Glomerular visceral epithelial cell (primary cell): ENCODE data around the gene MRPL50.

Experiments
- DNase-seq: peaks from one replicate; pipeline ENCODE4 v3.0.0-alpha.2; 2016; ENCODE audit errors: extremely low spot score

MRPL50 gene

DNA sequence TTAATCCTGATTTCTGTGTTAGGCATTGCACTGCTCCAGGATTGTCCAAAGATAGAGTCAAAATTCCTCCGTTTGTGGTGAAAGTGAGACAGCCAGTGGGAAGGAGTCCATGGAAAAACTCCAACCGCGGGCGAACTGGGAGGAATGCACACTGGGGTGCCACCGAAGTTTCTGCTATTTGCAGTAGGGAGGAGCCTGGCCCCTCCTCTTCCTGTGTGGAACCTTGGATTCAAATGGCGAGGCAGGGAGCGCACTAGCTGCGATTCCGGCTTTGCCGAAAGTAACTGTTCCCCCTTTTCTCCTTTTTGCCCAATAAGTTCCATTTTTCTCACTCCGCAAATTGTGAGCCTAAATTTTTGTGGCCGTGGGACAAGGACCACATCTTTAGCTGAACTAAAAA is 22.9 kb downstream of the MRPL50 start:
- DNase-seq: no peak

DNA sequence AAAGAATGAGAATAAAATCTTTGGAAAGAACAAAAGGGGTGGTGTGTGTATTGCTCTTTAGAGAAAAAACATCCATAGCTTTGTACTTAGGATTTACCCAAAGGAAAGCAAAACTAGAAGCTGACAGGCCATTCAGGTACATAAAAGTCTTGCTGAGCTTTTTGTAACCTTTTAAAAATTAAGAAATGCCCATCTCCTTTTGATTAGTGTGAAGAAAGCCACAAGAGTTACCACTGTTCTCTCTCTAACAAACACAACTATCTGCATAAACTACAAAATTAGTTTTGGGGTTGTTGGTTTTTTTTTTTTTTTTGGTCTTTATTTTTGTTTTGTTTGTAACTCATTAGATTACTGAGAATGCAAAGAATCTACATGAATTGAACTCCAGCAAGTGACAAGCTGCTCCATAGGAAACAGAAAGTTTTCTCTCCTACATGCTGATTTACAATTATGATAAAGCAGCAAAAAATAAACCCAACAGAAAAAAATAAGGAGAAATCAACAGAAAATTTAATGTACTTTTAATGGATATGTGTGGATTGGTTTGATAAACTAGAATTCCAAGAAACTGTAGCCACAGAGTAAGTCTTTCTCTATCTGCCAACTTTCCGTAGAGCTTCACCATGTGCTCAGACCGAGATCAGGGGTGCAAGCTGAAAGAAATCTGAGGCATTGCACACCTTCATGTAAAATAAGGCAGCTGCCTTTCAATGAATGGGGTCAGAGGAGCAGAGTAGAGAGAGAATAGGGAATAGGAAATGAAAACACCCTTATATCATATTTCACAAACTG is 25.9 kb downstream of the MRPL50 start:
- no peak for DNase-seq

DNA sequence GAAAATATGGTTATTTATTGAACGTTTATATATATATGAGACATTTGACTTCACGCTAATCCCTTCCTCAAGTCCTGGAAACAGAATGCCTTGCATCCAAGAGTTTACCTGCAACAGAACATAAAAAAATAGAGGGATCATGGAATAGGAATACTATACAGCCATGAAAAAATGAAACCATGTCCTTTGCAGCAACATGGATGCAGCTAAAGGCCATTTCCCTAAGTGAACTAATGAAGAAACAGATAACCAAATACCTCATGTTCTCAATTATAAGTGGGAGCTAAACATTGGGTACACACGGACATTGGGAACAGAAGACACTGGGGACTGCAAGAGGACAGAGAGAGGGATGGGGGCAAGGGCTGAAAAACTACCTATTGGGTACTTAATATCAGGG is 26.6 kb downstream of the MRPL50 start:
- no peak for DNase-seq

DNA sequence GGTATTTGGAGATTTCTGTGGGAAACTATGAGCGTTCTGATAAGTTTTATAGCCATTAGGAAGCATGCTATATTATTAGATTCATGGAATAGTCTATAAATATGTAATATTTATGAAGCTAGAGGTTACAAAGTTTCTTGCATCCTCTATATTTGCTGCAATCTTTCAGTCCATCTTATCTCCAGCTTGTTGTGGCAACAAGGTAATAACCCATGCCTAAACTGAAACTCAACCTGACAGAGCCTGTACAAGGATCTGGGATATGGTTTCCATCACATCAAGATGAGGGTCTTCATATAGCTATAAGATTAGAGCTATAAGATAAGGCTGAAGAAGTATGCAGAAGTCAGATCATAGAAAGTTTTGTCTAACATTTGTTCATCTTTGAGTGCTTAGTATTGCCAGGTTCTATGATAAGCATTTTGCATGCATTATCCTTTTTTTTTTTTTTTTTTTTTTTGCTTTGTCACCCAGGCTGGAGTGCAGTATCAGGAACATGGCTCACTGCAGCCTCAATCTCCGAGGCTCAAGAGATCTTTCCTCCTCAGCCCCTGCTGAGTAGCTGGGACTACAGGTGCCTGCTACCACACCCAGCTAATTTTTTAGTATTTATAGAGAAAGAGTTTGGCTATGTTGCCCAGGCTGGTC is 28.4 kb downstream of the MRPL50 start:
- DNase-seq: no peak

DNA sequence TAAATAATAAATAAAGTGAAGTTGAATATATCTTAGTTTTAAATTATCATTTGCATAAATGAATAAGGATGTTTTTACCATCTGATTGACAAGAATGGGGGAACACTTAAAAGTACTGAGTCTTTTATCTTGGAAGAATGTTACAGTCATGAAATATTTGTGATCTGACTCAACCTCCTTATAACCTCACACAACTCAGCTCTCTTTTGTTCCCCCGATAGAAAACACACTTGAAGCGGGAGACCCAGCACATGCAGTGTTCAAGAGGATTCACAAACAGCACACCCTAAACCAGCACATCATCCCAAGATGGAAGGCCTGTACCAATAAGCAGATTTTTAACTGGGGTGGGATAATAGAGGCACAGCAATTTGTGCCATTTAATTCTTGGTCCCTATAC is 29.1 kb downstream of the MRPL50 start:
- peak; percentile 39 for DNase-seq

DNA sequence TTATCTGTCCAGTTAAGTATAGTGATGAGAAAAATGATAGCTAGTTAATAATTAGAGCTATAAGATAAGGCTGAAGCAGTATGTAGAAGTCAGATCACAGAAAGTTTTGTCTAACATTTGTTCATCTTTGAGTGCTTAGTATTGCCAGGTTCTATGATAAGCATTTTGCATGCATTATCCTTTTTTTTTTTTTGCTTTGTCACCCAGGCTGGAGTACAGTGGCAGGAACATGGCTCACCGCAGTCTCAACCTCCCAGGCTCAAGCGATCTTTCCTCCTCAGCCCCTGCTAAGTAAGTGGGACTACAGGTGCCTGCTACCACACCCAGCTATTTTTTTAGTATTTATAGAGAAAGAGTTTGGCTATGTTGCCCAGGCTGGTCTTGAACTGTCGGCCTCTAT is 31.1 kb downstream of the MRPL50 start:
- no peak for DNase-seq

DNA sequence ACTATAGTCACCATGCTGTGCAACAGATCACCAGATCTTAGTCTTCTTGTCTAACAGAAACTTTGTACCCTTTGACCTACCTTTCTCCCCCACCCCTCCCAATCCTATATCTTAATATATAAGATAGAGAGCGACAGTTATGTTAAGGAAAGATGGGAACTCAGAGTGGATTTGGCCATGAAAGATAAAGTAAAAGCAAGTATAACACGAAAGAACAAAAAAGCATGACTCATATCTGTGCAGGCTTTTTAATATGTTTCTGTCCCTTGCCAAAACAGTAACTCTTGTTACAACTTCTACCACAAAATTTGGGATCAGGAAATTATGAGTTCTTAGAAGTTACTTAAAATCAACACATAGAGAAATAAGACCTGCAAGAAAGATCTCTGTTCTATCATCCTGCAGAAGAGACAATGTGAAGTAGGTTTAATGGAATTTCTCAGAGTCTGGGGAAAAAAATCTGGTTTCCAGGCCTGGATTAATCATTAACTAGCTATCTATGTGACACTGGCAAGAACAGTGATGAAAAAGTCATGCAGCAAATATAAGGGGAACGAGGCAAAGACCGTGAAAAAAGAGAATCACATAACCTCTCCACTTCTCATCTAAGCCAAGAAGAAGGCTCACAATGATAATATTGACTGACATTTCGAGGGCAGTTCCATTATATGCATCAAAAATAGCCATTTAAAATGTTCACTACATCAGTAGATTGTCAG is 32.2 kb downstream of the MRPL50 start:
- DNase-seq: peak; percentile 74

DNA sequence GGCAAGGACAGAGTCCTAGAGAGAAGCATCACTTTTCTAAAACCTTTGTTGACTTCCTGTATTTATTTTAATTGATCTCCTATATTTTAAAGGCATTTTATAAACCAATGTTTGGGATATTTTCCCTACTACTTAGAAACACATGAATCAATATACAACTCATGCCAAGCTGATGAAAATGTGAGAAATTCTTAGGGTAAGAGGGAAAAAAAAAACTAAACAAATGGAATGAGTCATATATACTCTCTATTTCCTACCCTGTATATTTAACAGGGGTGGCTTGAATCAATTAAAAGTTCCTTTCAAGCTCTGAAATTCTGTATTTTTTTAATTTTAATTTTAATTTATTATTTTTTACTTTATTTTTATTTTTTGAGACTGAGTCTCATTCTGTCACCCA is 33.2 kb downstream of the MRPL50 start:
- no peak for DNase-seq

DNA sequence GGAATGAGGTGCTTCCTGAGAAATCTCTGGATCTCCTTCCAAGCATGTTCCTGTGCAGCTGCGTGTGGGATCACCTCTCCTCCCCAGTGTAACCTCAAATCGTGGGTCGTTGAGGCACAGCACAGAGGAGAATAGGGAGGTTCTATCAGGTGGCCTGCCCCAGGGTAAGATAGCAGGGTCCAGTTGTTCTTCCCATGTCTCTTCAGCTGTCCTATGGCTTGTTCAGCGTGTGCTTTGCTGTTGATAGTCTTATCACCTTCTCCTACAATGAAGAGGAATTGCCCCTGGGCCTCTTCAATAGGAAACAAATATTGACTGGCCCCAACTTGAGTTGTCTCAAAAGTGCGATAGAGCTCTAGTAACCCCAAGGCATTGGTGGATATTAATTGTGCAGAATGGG is 36.0 kb downstream of the MRPL50 start:
- no peak for DNase-seq

DNA sequence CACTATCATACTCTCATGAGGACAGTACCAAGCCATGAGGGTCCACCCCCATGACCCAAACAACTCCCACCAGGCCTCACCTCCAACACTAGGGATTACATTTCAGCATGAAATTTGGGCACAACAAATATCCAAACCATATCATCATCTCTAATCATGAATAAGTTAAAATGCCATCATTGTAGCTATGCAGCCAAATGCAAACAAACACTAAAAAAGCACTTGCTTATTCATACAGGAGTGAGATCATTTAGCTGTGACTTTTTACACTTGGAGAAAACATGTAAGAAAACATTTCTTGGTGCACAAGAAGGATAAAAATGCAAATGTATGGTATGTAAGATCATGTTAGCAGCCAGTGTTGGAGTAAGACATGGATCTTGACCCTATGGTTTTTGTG is 37.8 kb downstream of the MRPL50 start:
- DNase-seq: no peak

DNA sequence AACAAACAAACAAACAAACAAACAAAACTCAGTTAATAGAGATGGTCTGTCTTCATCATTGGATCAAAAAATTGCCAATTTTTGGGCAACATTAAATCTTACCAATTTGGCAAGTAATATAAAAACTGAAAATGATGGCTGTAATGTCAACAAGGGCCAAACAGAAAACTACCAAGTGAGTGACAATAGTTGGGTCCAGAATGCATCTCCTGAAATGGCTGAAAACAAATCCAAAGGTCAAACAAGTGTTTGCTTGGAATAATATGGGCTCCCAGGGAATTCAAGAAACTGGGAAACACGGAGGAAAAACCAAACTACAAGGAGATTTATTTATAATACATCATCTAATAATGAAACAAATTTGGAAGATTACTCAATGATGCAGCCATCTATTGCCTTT is 38.7 kb downstream of the MRPL50 start:
- no peak for DNase-seq

DNA sequence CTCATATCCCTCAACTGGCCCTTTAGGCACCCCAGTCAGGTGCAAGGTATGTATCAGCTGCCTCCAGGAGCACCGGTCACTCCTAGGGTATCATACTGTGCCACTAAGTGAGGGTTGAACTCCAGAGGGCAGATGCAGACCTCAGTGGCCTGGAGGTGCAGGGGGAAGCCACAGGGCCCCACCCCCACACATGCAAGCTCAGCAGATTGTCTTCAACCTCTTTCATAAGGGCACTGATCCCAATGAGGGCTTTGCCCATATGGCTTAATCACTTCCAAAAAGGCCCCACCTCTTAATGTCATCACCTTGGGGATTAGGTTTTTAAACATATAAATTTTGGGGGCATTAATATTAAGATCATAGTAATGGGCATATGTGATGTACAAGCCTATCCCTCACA is 41.8 kb downstream of the MRPL50 start:
- DNase-seq: no peak

DNA sequence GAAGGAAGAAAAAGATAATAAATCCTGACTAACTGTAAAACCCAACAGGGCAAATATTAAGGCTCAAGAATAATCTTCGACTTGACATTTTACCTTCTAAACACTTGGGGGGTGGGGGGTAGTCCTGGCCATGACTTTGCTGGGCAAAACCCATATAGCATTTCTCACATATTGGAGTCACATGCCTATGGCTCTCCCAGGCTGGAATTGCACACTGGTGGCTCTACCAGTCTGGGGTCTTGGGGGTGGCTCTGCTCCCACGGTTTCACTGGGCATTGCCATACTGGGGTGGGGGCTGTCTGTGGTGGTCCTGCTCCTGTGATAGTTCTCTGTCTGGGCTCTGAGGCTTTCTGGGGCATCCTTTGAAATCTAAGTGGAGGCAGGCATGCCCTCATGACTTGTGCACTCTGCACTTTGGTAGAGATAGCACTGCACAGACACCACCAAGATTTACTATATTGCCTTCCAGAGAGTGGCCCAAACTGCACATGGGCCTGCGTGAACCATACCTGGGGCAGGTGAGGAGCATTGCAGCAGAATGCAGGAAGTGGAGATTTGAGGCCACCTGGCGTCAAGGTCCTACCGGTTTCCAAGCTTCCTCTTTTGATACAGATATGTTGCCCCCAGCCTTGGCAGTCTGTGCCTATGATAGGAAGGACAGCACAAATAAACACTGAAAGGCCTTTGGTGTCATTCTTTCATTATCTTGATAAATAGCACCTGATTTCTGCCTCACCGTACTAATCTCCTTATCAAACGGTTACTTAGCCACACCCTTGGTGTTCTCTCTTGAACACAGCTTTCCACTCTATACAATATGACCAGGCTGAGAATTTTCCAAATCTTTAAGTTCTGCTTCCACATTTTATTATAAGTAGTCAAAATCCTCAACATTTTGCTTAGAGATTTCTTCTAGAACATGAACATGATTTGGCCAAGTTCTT is 43.4 kb downstream of the MRPL50 start:
- no peak for DNase-seq

DNA sequence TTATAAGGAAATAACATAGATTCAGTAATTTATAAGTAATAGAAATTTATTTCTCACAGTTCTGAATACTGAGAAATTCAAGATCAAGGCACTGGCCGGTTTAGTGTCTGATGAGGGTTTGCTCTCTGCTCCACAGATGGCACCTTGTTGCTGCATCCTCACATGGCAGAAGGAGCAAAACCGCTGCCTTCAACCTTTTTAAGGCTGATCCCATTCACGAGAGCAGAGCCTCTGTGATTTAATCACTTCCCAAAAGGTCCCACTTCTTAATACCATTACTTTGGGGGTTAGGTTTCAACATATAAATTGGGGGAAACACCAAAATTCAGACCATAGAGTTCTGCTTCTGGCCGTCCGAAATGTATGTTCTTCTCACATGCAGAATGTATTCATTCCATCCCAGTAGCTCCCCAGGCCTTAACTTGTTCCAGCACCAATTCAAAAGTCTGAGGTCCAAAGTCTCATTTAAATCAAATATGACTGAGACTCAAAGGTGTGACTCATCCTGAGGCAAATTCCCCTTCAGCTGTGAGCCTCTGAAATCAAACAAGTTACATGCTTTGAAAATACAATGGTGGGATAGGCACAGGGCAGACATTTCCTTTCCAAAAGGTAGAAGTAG is 44.2 kb downstream of the MRPL50 start:
- peak; percentile 24 for DNase-seq

DNA sequence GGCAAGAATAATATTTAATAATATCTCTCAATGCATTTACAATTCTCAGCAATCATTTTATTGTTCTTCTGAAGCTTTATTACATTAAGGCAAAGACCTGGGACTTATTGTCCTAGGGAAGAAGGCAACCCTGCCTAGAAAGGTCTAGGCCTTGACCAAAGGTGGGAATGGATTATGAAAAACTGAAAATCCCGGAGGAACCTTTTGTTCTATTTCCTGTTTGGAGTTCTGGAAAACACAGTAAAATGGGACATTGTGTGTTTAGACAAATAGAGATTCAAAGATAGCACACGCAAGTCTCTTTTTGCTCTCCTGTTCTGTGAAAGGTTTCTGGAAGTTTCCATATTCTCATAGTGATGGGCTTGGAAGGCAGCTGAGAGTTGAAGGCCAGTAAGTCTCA is 44.7 kb downstream of the MRPL50 start:
- no peak for DNase-seq

DNA sequence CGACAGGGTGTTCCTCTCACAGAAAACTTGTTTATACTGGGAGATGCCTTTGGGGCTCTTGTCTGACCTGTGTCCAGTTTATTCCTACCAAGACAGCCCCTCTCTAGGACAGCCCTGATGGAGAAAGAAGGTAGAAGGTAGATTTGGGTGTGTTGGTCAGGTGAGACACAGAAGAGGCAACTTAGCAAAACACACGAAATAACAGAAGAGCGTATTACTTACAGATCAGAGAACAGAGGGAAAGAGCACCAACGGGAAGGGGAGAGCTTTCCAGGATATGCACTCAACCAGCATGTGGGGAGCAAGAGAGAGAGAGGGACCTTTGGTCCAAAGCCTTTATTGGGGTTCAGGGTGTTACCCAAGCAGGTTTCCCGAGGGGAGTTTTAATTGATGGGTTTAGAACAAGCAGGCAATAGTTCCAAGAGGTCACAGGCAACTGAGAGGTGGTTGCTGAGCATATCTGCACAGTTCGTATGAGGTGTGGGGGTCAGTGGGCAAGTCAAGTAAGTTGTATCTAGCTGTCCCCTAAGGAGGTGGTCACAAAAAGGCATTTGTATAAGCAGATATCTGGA is 45.4 kb downstream of the MRPL50 start:
- no peak for DNase-seq

DNA sequence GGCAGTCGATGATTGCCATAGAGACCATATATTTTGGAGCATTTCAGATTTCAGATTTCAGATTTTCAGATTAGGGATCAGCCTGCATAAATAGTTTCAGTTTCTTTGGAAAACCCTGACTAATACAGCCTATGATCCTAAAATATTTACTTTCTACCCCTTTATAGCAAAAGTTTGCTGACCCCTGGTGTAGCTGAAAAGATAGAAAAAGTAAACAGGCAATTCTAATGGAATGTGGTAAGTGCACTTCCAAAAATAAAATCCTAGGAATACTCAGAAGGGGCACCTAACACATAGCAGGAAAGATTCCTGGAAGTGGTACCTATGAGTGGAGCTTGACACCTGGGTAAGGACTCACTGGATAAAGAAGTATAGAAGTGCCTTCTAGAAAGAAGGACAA is 48.1 kb downstream of the MRPL50 start:
- no peak for DNase-seq

DNA sequence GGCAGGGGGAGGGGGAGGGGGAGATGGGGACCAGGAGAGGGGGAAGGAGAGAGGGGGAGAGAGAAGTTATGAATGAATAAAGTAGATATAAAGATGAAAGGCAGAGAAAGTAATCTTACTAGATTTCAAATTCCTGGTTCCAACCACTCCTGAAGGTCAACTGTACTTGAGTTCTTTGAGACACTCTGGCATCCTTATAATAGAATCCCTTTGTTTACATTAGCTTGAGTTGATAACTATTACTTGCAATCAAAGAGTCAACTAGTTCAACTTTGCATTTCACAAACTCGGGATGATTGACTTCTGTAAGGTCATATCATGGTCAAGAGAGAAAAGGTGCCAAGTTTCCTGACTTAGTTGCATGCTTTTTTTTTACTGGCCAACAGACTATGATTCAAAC is 55.8 kb downstream of the MRPL50 start:
- DNase-seq: no peak

DNA sequence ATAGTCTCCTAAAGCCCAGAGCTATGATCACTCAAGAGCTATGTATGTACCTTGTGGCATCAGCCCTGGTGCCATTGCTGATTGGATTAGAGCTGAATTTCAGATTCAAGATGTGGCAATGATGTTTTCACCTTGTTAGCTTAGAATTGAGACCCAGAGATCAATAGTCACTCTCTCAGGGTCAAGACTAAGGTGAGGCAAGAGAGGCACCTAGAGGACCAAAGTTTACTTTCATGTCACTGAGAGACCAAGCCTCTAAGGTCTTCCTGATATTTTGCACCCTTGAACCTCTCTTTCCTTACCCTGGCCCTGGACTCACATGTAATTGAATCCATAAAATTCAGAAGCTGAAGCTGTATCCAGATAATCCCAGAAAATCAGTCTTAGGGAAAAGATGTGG is 56.5 kb downstream of the MRPL50 start:
- no peak for DNase-seq
